Islet precursor cell (in vitro differentiated cells): Measurements from ENCODE around the gene CYB561.

Experiments
- DNase-seq: peaks from one replicate; pipeline ENCODE4 v3.0.0-alpha.2; 2018

The CYB561 gene

GRCh38 chr17:63448655-63449054 lies 2.5 kb upstream of the CYB561 start:
- no peak for DNase-seq

GRCh38 chr17:63447471-63448009 lies 1.4 kb upstream of the CYB561 start:
- peak; percentile 63 for DNase-seq

- DNase-seq: peak; percentile 85
Observed at GRCh38 chr17:63446753-63447470, 806 bp upstream of the CYB561 start.

- DNase-seq: peak; percentile 87
Observed at GRCh38 chr17:63445571-63445953, 544 bp downstream of the CYB561 start.

- DNase-seq: no peak
Observed at GRCh38 chr17:63445065-63445464, 1.0 kb downstream of the CYB561 start.

GRCh38 chr17:63444457-63444856 lies 1.6 kb downstream of the CYB561 start:
- DNase-seq: no peak

GRCh38 chr17:63443053-63443452 lies 3.1 kb downstream of the CYB561 start:
- no peak for DNase-seq

GRCh38 chr17:63442549-63443035 lies 3.5 kb downstream of the CYB561 start:
- peak; percentile 87 for DNase-seq

- DNase-seq: peak; percentile 63
Observed at GRCh38 chr17:63442074-63442473, 4.0 kb downstream of the CYB561 start.

GRCh38 chr17:63441654-63442053 lies 4.5 kb downstream of the CYB561 start:
- no peak for DNase-seq

- no peak for DNase-seq
Observed at GRCh38 chr17:63440770-63441335, 5.3 kb downstream of the CYB561 start.

GRCh38 chr17:63440127-63440769 lies 5.9 kb downstream of the CYB561 start:
- DNase-seq: peak; percentile 61

GRCh38 chr17:63439687-63440086 lies 6.4 kb downstream of the CYB561 start:
- DNase-seq: no peak

GRCh38 chr17:63438092-63439051 lies 7.7 kb downstream of the CYB561 start:
- peak; percentile 70 for DNase-seq

- peak; percentile 52 for DNase-seq
Observed at GRCh38 chr17:63437287-63438091, 8.6 kb downstream of the CYB561 start.

GRCh38 chr17:63436523-63437110 lies 9.5 kb downstream of the CYB561 start:
- peak; percentile 73 for DNase-seq

GRCh38 chr17:63435681-63436522 lies 10.2 kb downstream of the CYB561 start:
- peak; percentile 77 for DNase-seq

- peak; percentile 66 for DNase-seq
Observed at GRCh38 chr17:63434951-63435571, 11.0 kb downstream of the CYB561 start.

GRCh38 chr17:63433746-63434591 lies 12.1 kb downstream of the CYB561 start:
- DNase-seq: peak; percentile 77
